Lower leg skin (tissue), 4 donors: ENCODE data around the gene ISX. TPM values are rescaled to one million over a fixed set of nuclear protein-coding genes. Genes with fewer than 3 reads are reported as not detected.
"Not testable (repeated sequence)": the region's sequence is repeated elsewhere in the genome, so short reads cannot be mapped to it uniquely, and the experiment has no call there.

Experiments used
- DNase-seq, 2 donors: peaks; one replicate each; pipeline ENCODE4 v3.0.0-alpha.2; 2019; ENCODE audit warnings: low spot score in 2 of 2
- H3K4me3 ChIP-seq: fragments of 200-600 bp; sonication (generic); 2 replicates; pipeline ENCODE4 v1.5.1; 2017; ENCODE audit warnings: mild to moderate bottlenecking, low read depth; ENCODE audit not compliant: poor library complexity, severe bottlenecking
- CTCF ChIP-seq, 3 donors: fragments of 450-650 bp; IDR thresholded peaks; one replicate each; pipeline ENCODE4 v1.5.1; 2016; ENCODE audit warnings: antibody characterized with exemption in 3 of 3, mild to moderate bottlenecking in 3 of 3, moderate library complexity in 2 of 3
- POLR2A ChIP-seq, 2 donors: fragments of 450-650 bp; IDR thresholded peaks; one replicate each; pipeline ENCODE4 v1.6.1; 2016 to 2017; ENCODE audit warnings: antibody characterized with exemption in 2 of 2, mild to moderate bottlenecking in 1 of 2, moderate library complexity in 1 of 2
- whole genome bisulfite sequencing, 2 donors: methylation state at CpG; one replicate each; pipeline ENCODE4 v1.1.5; 2018; 5-methylcytosine and 5-hydroxymethylcytosine counted together
- intact Hi-C: fragments of 100-400 bp; cut with DNase I; formaldehyde crosslinking; loops from one replicate; pipeline ENCODE4 v1.15.0; 2023; ENCODE audit warnings: low total_unique reads
- total RNA-seq, 4 donors: library from RNA; depleted of rRNA; stranded (reverse); fragments of >200 nt; gene quantifications; one replicate each; pipeline ENCODE4 v1.1.0, GENCODE V29; 2016

The ISX gene
- total RNA-seq, 4 donors from 2014 or later: 0.13 to 0.15 TPM; not detected in 2

GRCh38 chr22:35023692-35024363 is 42.1 kb upstream of the ISX start:
- 20 to 21% methylated on average over 25 of the region's 25 CpGs for WGBS, 2 donors
- TF ChIP-seq POLR2A (IDR thresholded peaks at IDR 0.05): no peak
- no peak for TF ChIP-seq CTCF (IDR thresholded peaks at IDR 0.05)
- no peak overlapping the region for H3K4me3 ChIP-seq
- intact Hi-C loops: loop anchor here (5.0 to 10.0 kb wide), 2 partner anchors 607 to 1099 kb away; partner anchors contain the start of gene LARGE1
- DNase-seq: peak; percentile 33 to 92

DNA sequence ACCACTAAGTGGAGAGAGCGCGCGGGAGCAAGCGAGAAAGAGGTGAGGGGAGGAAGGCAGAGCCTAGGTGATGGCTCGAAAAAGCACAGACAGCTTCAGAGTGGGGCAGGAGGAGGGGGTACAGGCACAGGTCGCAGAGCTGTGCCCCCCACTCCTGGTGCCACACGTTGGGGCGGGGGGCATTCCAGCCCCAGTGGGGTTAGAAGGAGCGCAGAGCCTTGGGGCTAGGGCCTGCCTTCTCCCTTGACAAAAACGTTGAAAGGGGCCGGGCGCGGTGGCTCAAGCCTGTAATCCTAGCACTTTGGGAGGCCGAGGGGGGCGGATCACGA is 41.6 kb upstream of the ISX start:
- intact Hi-C loops: loop anchor here (5.0 to 10.0 kb wide), 2 partner anchors 607 to 1100 kb away; partner anchors contain the start of gene LARGE1
- no peak overlapping the region for H3K4me3 ChIP-seq
- 33 to 36% methylated on average over 16 of the region's 16 CpGs for WGBS, 2 donors
- peak in 1 of 2 donors; percentile 40 for DNase-seq
- no peak for TF ChIP-seq POLR2A (IDR thresholded peaks at IDR 0.05)
- no peak for TF ChIP-seq CTCF (IDR thresholded peaks at IDR 0.05)

- H3K4me3 ChIP-seq, intact Hi-C loops: not testable (repeated sequence)
- peak in 1 of 2 donors; percentile 68 for DNase-seq
- 80 to 94% methylated on average over 4 to 5 of the region's 5 CpGs for WGBS, 2 donors
Measured at GRCh38 chr22:35030112-35030511, 35.8 kb upstream of the ISX start.

- H3K4me3 ChIP-seq: no peak overlapping the region
- 51 to 53% methylated on average over 3 of the region's 3 CpGs for WGBS, 2 donors
- TF ChIP-seq POLR2A (IDR thresholded peaks at IDR 0.05) (no peak), CTCF (IDR thresholded peaks at IDR 0.05) (no peak)
- intact Hi-C loops: no loop called here
- DNase-seq: no peak
Measured at GRCh38 chr22:35032571-35032970, 33.4 kb upstream of the ISX start.

- no peak overlapping the region for H3K4me3 ChIP-seq
- WGBS, 2 donors: 67 to 78% methylated on average over 6 of the region's 6 CpGs
- TF ChIP-seq CTCF (IDR thresholded peaks at IDR 0.05): no peak
- TF ChIP-seq POLR2A (IDR thresholded peaks at IDR 0.05): no peak
- intact Hi-C loops: no loop called here
- DNase-seq: peak in 1 of 2 donors; percentile 50
Measured at GRCh38 chr22:35033635-35034296, 32.2 kb upstream of the ISX start.

DNA sequence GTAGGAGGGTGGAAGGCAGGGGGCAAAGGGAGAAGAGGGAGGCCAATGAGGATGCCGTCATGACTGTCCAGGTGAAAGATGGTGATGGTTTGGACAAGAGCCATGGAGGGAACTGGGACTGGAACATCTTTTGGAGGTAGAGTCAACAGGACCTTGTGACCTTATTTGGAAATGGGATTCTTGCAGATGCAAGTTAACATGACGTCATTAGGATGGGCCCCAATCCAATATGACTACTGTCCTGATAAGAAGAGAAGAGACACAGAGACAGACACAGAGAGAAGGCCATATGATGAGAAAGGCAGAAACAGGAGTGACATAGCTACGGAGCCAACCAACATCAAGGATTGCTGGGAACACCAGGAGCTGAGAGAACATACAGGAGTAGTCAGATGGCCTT is 31.0 kb upstream of the ISX start:
- TF ChIP-seq CTCF (IDR thresholded peaks at IDR 0.05): no peak
- TF ChIP-seq POLR2A (IDR thresholded peaks at IDR 0.05): no peak
- 56 to 73% methylated on average over 3 of the region's 3 CpGs for WGBS, 2 donors
- no peak overlapping the region for H3K4me3 ChIP-seq
- intact Hi-C loops: no loop called here
- DNase-seq: no peak
